Peyer's patch (tissue), 4 donors: ENCODE data around the gene SLC4A1AP. TPM values are rescaled to one million over a fixed set of nuclear protein-coding genes. Genes with fewer than 3 reads are reported as not detected.
A peak's percentile ranks its signal among the peaks of the same experiment; 100 is the strongest.

Experiments
- DNase-seq, 3 donors: peaks; one replicate each; pipeline ENCODE4 v3.0.0-alpha.2; 2017 to 2019
- H3K27ac ChIP-seq, 4 donors: fragments of 200-600 bp; sonication (generic); one replicate each; pipeline ENCODE4 v1.5.1; 2016 to 2019
- H3K27me3 ChIP-seq, 2 donors: fragments of 200-600 bp; sonication (generic); one replicate each; pipeline ENCODE4 v1.5.1; 2019
- H3K36me3 ChIP-seq, 3 donors: fragments of 200-600 bp; sonication (generic); one replicate each; pipeline ENCODE4 v1.5.1; 2016 to 2019
- H3K4me1 ChIP-seq, 4 donors: fragments of 200-600 bp; sonication (generic); one replicate each; pipeline ENCODE4 v1.5.1; 2016 to 2019
- H3K4me3 ChIP-seq, 4 donors: fragments of 200-600 bp; sonication (generic); 1 replicate in 3 of 4; 2 replicates in 1 of 4; pipeline ENCODE4 v1.5.1; 2016 to 2019; ENCODE audit warnings: mild to moderate bottlenecking in 1 of 4
- H3K9me3 ChIP-seq, 4 donors: fragments of 200-600 bp; sonication (generic); one replicate each; pipeline ENCODE4 v1.5.1; 2016 to 2019; ENCODE audit warnings: mild to moderate bottlenecking in 1 of 4
- CTCF ChIP-seq, 6 experiments: fragments of 450-650 bp in 4 of 6; fragments of 200-600 bp in 2 of 6; sonication (generic) in 1 of 6; IDR thresholded peaks; one replicate each; pipeline ENCODE4 v1.5.1; 2017 to 2019; ENCODE audit warnings: antibody characterized with exemption in 6 of 6, mild to moderate bottlenecking in 3 of 6, moderate library complexity in 1 of 6
- POLR2A ChIP-seq, 2 donors: fragments of 450-650 bp; IDR thresholded peaks; one replicate each; pipeline ENCODE4 v1.5.1; 2017; ENCODE audit warnings: antibody characterized with exemption in 2 of 2, mild to moderate bottlenecking in 2 of 2, moderate library complexity in 2 of 2
- total RNA-seq, 4 donors: library from RNA; depleted of rRNA; stranded (reverse); fragments of >200 nt; gene quantifications; one replicate each; pipeline ENCODE4 v1.1.0, GENCODE V29; 2016

The SLC4A1AP gene
- total RNA-seq, 4 donors from 2014 or later = 18.6 to 47.0 (median 21.9) TPM

- H3K9me3 ChIP-seq = no peaks in the 10 kb centered on the region
- no peak overlapping the region for H3K4me3 ChIP-seq
- H3K36me3 ChIP-seq = peaks cover 0 to 33% (median 0%) of the 10 kb centered on the region in 3 donors
- H3K27ac ChIP-seq = no peak overlapping the region
- no peak for DNase-seq
- TF ChIP-seq POLR2A (IDR thresholded peaks at IDR 0.05) (no peak), CTCF (IDR thresholded peaks at IDR 0.05) (no peak)
- no peaks in the 10 kb centered on the region for H3K27me3 ChIP-seq
- H3K4me1 ChIP-seq = no peaks in the 10 kb centered on the region
These were observed 34.0 kb downstream of the SLC4A1AP start for GRCh38 chr2:27697660-27698059.

GRCh38 chr2:27701676-27702075 is 38.0 kb downstream of the SLC4A1AP start:
- DNase-seq = no peak
- Histone ChIP-seq H3K36me3 (peaks cover 0 to 2% (median 0%) of the 10 kb centered on the region in 3 donors), H3K27me3 (no peaks in the 10 kb centered on the region), H3K9me3 (no peaks in the 10 kb centered on the region), H3K27ac (no peak overlapping the region), H3K4me1 (peaks cover 0 to 3% (median 0%) of the 10 kb centered on the region in 4 donors), H3K4me3 (no peak overlapping the region)
- TF ChIP-seq CTCF (IDR thresholded peaks at IDR 0.05) = no peak
- TF ChIP-seq POLR2A (IDR thresholded peaks at IDR 0.05) = no peak

- no peak overlapping the region for H3K4me3 ChIP-seq
- no peaks in the 10 kb centered on the region for H3K27me3 ChIP-seq
- DNase-seq = no peak
- TF ChIP-seq CTCF (IDR thresholded peaks at IDR 0.05) (no peak), POLR2A (IDR thresholded peaks at IDR 0.05) (no peak)
- H3K27ac ChIP-seq = no peak overlapping the region
- H3K9me3 ChIP-seq = no peaks in the 10 kb centered on the region
- H3K36me3 ChIP-seq = no peaks in the 10 kb centered on the region
- H3K4me1 ChIP-seq = peaks cover 0 to 3% (median 0%) of the 10 kb centered on the region in 4 donors
These were observed 38.6 kb downstream of the SLC4A1AP start for GRCh38 chr2:27702302-27702701.

GRCh38 chr2:27703638-27704341 is 40.1 kb downstream of the SLC4A1AP start:
- H3K27ac ChIP-seq = no peak overlapping the region
- no peaks in the 10 kb centered on the region for H3K9me3 ChIP-seq
- TF ChIP-seq CTCF (IDR thresholded peaks at IDR 0.05) (peak; percentile 69 to 95 (median 90)), POLR2A (IDR thresholded peaks at IDR 0.05) (no peak)
- DNase-seq = peak; percentile 73 to 93 (median 76)
- no peaks in the 10 kb centered on the region for H3K36me3 ChIP-seq
- no peak overlapping the region for H3K4me3 ChIP-seq
- peaks cover 0 to 3% (median 0%) of the 10 kb centered on the region in 4 donors for H3K4me1 ChIP-seq
- no peaks in the 10 kb centered on the region for H3K27me3 ChIP-seq

- peaks cover 0 to 3% (median 0%) of the 10 kb centered on the region in 4 donors for H3K4me1 ChIP-seq
- TF ChIP-seq CTCF (IDR thresholded peaks at IDR 0.05) = no peak
- TF ChIP-seq POLR2A (IDR thresholded peaks at IDR 0.05) = no peak
- no peaks in the 10 kb centered on the region for H3K36me3 ChIP-seq
- H3K27me3 ChIP-seq = no peaks in the 10 kb centered on the region
- H3K4me3 ChIP-seq = no peak overlapping the region
- no peak overlapping the region for H3K27ac ChIP-seq
- no peaks in the 10 kb centered on the region for H3K9me3 ChIP-seq
- DNase-seq = no peak
These were observed 40.7 kb downstream of the SLC4A1AP start for GRCh38 chr2:27704342-27704876.
